HepG2 (cell line): ENCODE results near the gene SLC39A2. TPM values are rescaled to one million over a fixed set of nuclear protein-coding genes. Genes with fewer than 3 reads are reported as not detected.

ENCODE experiments used
- ATAC-seq: fragments of 200-7000 bp; cut with Tn5 transposase; 3 replicates; pipeline ENCODE4 v1.9.1; 2020; ENCODE audit warnings: mild to moderate bottlenecking, moderate library complexity
- BruUV-seq: library from RNA; stranded (reverse); fragments of 400-500 nt; replicated peaks from 2 replicates; lab custom pipeline; 2021; lab: Mats Ljungman, UMichigan
- CTCF ChIA-PET: fragments of 300-600 bp; formaldehyde crosslinking; extraction: SDS; loops from one replicate; lab custom pipeline; 2021; ENCODE audit warnings: low total read pairs, inconsistent platforms, low intra/inter-chr PET ratio; lab: Yijun Ruan, JAX
- POLR2A ChIA-PET: fragments of 350-600 bp; sonication (Branson Sonifier 250); formaldehyde crosslinking; loops from one replicate; lab custom pipeline; 2020; ENCODE audit warnings: antibody characterized with exemption, inconsistent platforms; lab: Yijun Ruan, JAX
- DNase-seq: peaks from one replicate; pipeline ENCODE4 v3.0.0-alpha.2; 2015; ENCODE audit warnings: low spot score
- FAIRE-seq: peaks from 3 replicates; lab custom pipeline; 2011; peaks lifted over from hg19 to GRCh38; lab: Jason Lieb, UNC
- H2AFZ ChIP-seq: one replicate; pipeline ENCODE4 v1.6.1; 2011; ENCODE audit warnings: low read length, inconsistent platforms
- H3K27ac ChIP-seq: fragments of 300-600 bp; 3 replicates; pipeline ENCODE4 v1.8.0; 2011; ENCODE audit warnings: mixed run types, mild to moderate bottlenecking, mixed read lengths, low read length, inconsistent platforms; ENCODE audit not compliant: insufficient read depth; ENCODE audit errors: extremely low read length
- H3K27me3 ChIP-seq, 2 experiments: fragments of 200-600 bp in 1 of 2; 2 replicates in 1 of 2; 3 replicates in 1 of 2; pipeline versions ENCODE4 v1.6.0 to v1.8.0; 2011; ENCODE audit warnings: low read length in 2 of 2, mild to moderate bottlenecking in 2 of 2, moderate library complexity in 2 of 2, inconsistent platforms in 1 of 2; ENCODE audit not compliant: insufficient read depth in 2 of 2, control insufficient read depth in 1 of 2
- H3K36me3 ChIP-seq, 2 experiments: fragments of 200-600 bp in 1 of 2; replicated peaks in 1 of 2; 2 replicates in 1 of 2; 3 replicates in 1 of 2; pipeline versions ENCODE4 v1.5.1 to v1.8.0; 2011; ENCODE audit warnings: low read length in 2 of 2, inconsistent platforms in 1 of 2; ENCODE audit not compliant: insufficient read depth in 2 of 2, control insufficient read depth in 1 of 2
- H3K4me1 ChIP-seq: 2 replicates; pipeline ENCODE4 v1.5.1; 2012; ENCODE audit warnings: low read length, inconsistent platforms; ENCODE audit not compliant: insufficient read depth
- H3K4me2 ChIP-seq: 2 replicates; pipeline ENCODE4 v1.6.0; 2011; ENCODE audit warnings: low read depth, low read length, inconsistent platforms
- H3K4me3 ChIP-seq, 3 experiments: fragments of 200-600 bp in 1 of 3; sonication (generic), shearing (Covaris generic) in 1 of 3; replicated peaks in 1 of 3; 2 replicates each; pipeline ENCODE4 v1.5.1; 2011 to 2016; ENCODE audit warnings: low read length in 3 of 3, inconsistent platforms in 2 of 3, low read depth in 2 of 3, mild to moderate bottlenecking in 2 of 3, control low read depth in 1 of 3, mixed read lengths in 1 of 3; ENCODE audit not compliant: insufficient read depth in 1 of 3
- H3K79me2 ChIP-seq: one replicate; pipeline ENCODE4 v1.6.1; 2011; ENCODE audit warnings: low read length, inconsistent platforms; ENCODE audit not compliant: insufficient read depth
- H3K9ac ChIP-seq: 2 replicates; pipeline ENCODE4 v1.6.0; 2011; ENCODE audit warnings: mild to moderate bottlenecking, low read depth, low read length, inconsistent platforms; ENCODE audit not compliant: insufficient read depth
- H3K9me3 ChIP-seq: 2 replicates; pipeline ENCODE4 v1.5.1; 2012; ENCODE audit warnings: mild to moderate bottlenecking, low read length
- H4K20me1 ChIP-seq: 2 replicates; pipeline ENCODE4 v1.6.0; 2011; ENCODE audit warnings: inconsistent platforms, mild to moderate bottlenecking, low read length, moderate library complexity; ENCODE audit not compliant: insufficient read depth
- AGO1 ChIP-seq: fragments of 200-400 bp; formaldehyde crosslinking; IDR thresholded peaks from 2 replicates; pipeline ENCODE4 v1.6.1; 2017; ENCODE audit warnings: mild to moderate bottlenecking, low read depth, low read length, moderate library complexity; ENCODE audit not compliant: poor library complexity, severe bottlenecking
- AHR ChIP-seq: IDR thresholded peaks from 2 replicates; pipeline ENCODE4 v1.6.1; 2018; ENCODE audit warnings: missing genetic modification reagents, missing compliant biosample characterization
- ARNTL ChIP-seq: sonication (generic); formaldehyde crosslinking; IDR thresholded peaks from 2 replicates; pipeline ENCODE4 v1.4.0; 2020; ENCODE audit warnings: mild to moderate bottlenecking, missing genetic modification reagents
- ELF1 ChIP-seq: sonication (generic); formaldehyde crosslinking; IDR thresholded peaks from 2 replicates; pipeline ENCODE4 v1.4.0; 2020; ENCODE audit warnings: missing genetic modification reagents
- KAT8 ChIP-seq: IDR thresholded peaks from 2 replicates; pipeline ENCODE4 v1.6.1; 2016; ENCODE audit warnings: missing genetic modification reagents, missing compliant biosample characterization
- MXD4 ChIP-seq: IDR thresholded peaks from 2 replicates; pipeline ENCODE4 v1.6.1; 2016; ENCODE audit warnings: mild to moderate bottlenecking, missing biosample characterization, missing genetic modification reagents
- PTBP1 ChIP-seq: fragments of 200-400 bp; formaldehyde crosslinking; IDR thresholded peaks from 2 replicates; pipeline ENCODE4 v1.6.1; 2018; ENCODE audit warnings: low read length, low read depth; ENCODE audit not compliant: poor library complexity, severe bottlenecking
- RFX5 ChIP-seq: IDR thresholded peaks from 2 replicates; pipeline ENCODE4 v1.6.1; 2011; ENCODE audit warnings: low read depth, low read length, improper control_type of control experiment
- SALL2 ChIP-seq: sonication (generic); formaldehyde crosslinking; IDR thresholded peaks from 2 replicates; pipeline ENCODE4 v1.8.1; 2023; ENCODE audit warnings: mild to moderate bottlenecking, missing genetic modification reagents, inconsistent platforms
- YY1 ChIP-seq: IDR thresholded peaks from 2 replicates; pipeline ENCODE4 v1.6.1; 2011; ENCODE audit warnings: low read length, low read depth, moderate library complexity, mild to moderate bottlenecking; ENCODE audit not compliant: insufficient read depth, insufficient replicate concordance
- ZNF383 ChIP-seq: sonication (generic); formaldehyde crosslinking; IDR thresholded peaks from 2 replicates; pipeline ENCODE4 v1.4.0; 2020; ENCODE audit warnings: missing genetic modification reagents, mild to moderate bottlenecking, borderline replicate concordance
- ZNF549 ChIP-seq: sonication (generic); formaldehyde crosslinking; IDR thresholded peaks from 2 replicates; pipeline ENCODE4 v1.5.0; 2020; ENCODE audit warnings: missing genetic modification reagents
- ZNF569 ChIP-seq: sonication (generic); formaldehyde crosslinking; IDR thresholded peaks from 2 replicates; pipeline ENCODE4 v1.5.0; 2020; ENCODE audit warnings: mild to moderate bottlenecking, missing genetic modification reagents, moderate library complexity, borderline replicate concordance
- ZNF607 ChIP-seq: sonication (generic); formaldehyde crosslinking; IDR thresholded peaks from 2 replicates; pipeline ENCODE4 v1.5.1; 2020; ENCODE audit warnings: missing genetic modification reagents, mild to moderate bottlenecking, borderline replicate concordance
- ZNF660 ChIP-seq: sonication (generic); formaldehyde crosslinking; IDR thresholded peaks from 2 replicates; pipeline ENCODE4 v1.5.1; 2020; ENCODE audit warnings: mild to moderate bottlenecking, low read depth, missing genetic modification reagents, borderline replicate concordance
- ZNF687 ChIP-seq: sonication (generic); formaldehyde crosslinking; IDR thresholded peaks from 2 replicates; pipeline ENCODE4 v1.5.1; 2020; ENCODE audit warnings: mild to moderate bottlenecking, missing genetic modification reagents, moderate library complexity
- ZNF839 ChIP-seq: sonication (generic); formaldehyde crosslinking; IDR thresholded peaks from 2 replicates; pipeline ENCODE4 v1.4.0; 2020; ENCODE audit warnings: missing genetic modification reagents, mild to moderate bottlenecking, borderline replicate concordance
- ZSCAN25 ChIP-seq: sonication (generic); formaldehyde crosslinking; IDR thresholded peaks from 2 replicates; pipeline ENCODE4 v1.8.0; 2022; ENCODE audit warnings: mild to moderate bottlenecking, missing genetic modification reagents
- WGBS: methylation state at CpG from one replicate; pipeline ENCODE4 v1.1.6; 2017; ENCODE audit warnings: low lambda C conversion rate; 5-methylcytosine and 5-hydroxymethylcytosine counted together
- in situ Hi-C: cut with HindIII; loops from 2 replicates; pipeline ENCODE4 v1.10.0; 2017; ENCODE audit warnings: low pct_unique_long_range_greater_than_20kb; ENCODE audit not compliant: extremely low pct_ligation_motif_present
- intact Hi-C: fragments of 100-400 bp; cut with micrococcal nuclease; formaldehyde crosslinking; loops from one replicate; pipeline ENCODE4 v1.10.0; 2022; ENCODE audit not compliant: unreplicated experiment
- polyA plus RNA-seq, 8 experiments: library from polyadenylated mRNA; depleted of rRNA in 3 of 8; stranded (reverse) in 7 of 8; unstranded in 1 of 8; fragments of >200 nt; fragmentation: Illumina TruSeq in 4 of 8; extraction: Trizol in 4 of 8; gene quantifications; 2 replicates each; pipeline versions ENCODE4 v1.2.1 to v1.2.3, GENCODE V29; 2011 to 2016; ENCODE audit warnings: low read depth in 4 of 8, missing spikeins in 1 of 8, mixed read lengths in 1 of 8; ENCODE audit not compliant: insufficient read depth in 1 of 8
- total RNA-seq, 5 experiments: library from RNA; depleted of rRNA; stranded (reverse); fragments of >200 nt; fragmentation: Illumina TruSeq; extraction: Trizol; gene quantifications; 2 replicates each; pipeline ENCODE4 v1.2.3, GENCODE V29; 2016; ENCODE audit warnings: low read depth in 1 of 5
- TF ChIP-seq, protein P1 (sequence below): sonication (generic); formaldehyde crosslinking; IDR thresholded peaks from 2 replicates; pipeline ENCODE4 v1.4.0; 2020; ENCODE audit warnings: missing genetic modification reagents, low read depth, mild to moderate bottlenecking, borderline replicate concordance

SLC39A2 gene
- total and polyA plus RNA-seq, 2 of the 13 experiments (the other 11 are each of a cell fraction or from before 2014, with no cell fraction given): 0.08 to 0.11 TPM

GRCh38 chr14:21039585-21040369 lies 40.7 kb downstream of the SLC39A2 start:
- 16% methylated on average over 8 of the region's 8 CpGs for WGBS
- peak; percentile 94 for FAIRE-seq
- TF ChIP-seq KAT8 (peak; percentile 73), ZNF687 (CRISPR knock-in tag) (no peak), PTBP1 (no peak), ZNF839 (CRISPR knock-in tag) (no peak), ARNTL (CRISPR knock-in tag) (no peak), ZNF660 (CRISPR knock-in tag) (no peak), RFX5 (no peak), ZNF549 (CRISPR knock-in tag) (peak; percentile 82; the same call in 1 of the 2 replicates), ZNF383 (CRISPR knock-in tag) (0 out of 2 replicates have a peak, but pooled peaks have one; percentile 31), MXD4 (CRISPR knock-in tag) (no peak), YY1 (peak; percentile 0), SALL2 (CRISPR knock-in tag) (no peak; the same call in 1 of the 2 replicates), ZNF569 (CRISPR knock-in tag) (no peak), ZNF607 (no peak), AHR (no peak), ELF1 (no peak), AGO1 (no peak), ZSCAN25 (CRISPR knock-in tag) (no peak)
- TF ChIP-seq, protein P1, sequence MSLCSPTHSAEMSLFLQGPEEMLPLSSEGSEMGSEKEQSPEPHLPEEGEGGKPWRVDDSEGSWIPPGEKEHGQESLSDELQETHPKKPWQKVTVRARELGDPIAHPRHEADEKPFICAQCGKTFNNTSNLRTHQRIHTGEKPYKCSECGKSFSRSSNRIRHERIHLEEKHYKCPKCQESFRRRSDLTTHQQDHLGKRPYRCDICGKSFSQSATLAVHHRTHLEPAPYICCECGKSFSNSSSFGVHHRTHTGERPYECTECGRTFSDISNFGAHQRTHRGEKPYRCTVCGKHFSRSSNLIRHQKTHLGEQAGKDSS (CRISPR knock-in tag): no peak

More at GRCh38 chr14:21039585-21040369, 40.7 kb downstream of the SLC39A2 start:
- POLR2A ChIA-PET: interaction anchor here (0.8 to 3.5 kb wide), 15 partner anchors 10 to 64 kb away, joined by 3 to 112 read pairs (median 15); partner anchors contain the start of genes ARHGEF40, NDRG2 and TPPP2
- CTCF ChIA-PET: interaction anchor here (0.7 to 4.8 kb wide), 16 partner anchors 15 to 342 kb away, joined by 3 to 109 read pairs (median 4); partner anchors contain the start of gene METTL17
- no peaks in the 10 kb centered on the region for H3K36me3 ChIP-seq
- peak; percentile 85 for DNase-seq
- intact Hi-C loops (loop anchor here (1.0 to 2.0 kb wide), 3 partner anchors 15 to 182 kb away; no protein-coding TSS in a partner anchor), in situ Hi-C loops (loop anchor here (5.0 kb wide), 1 partner anchor 182 kb away; no protein-coding TSS in a partner anchor)
- H3K9me3 ChIP-seq: no peaks in the 10 kb centered on the region
- peak overlapping the region; percentile 38 for H3K9ac ChIP-seq
- H3K4me3 ChIP-seq: peak overlapping the region in 2 of 3 experiments; percentile 20 to 42; a peak in 4 of 6 replicates
- peak overlapping the region; percentile 22 for H3K27ac ChIP-seq
- H2AFZ ChIP-seq: peak overlapping the region; percentile 82
- no TSS peak for BruUV-seq
- peak; percentile 78 for ATAC-seq
- peaks cover 76% of the 10 kb centered on the region for H3K4me1 ChIP-seq
- H3K27me3 ChIP-seq: no peaks in the 10 kb centered on the region; a peak in 1 of 5 replicates
- H3K79me2 ChIP-seq: no peaks in the 10 kb centered on the region
- no peaks in the 10 kb centered on the region for H4K20me1 ChIP-seq
- peak overlapping the region; percentile 69 for H3K4me2 ChIP-seq
